Measurements from ENCODE around the gene SCMH1. TPM values are rescaled to one million over a fixed set of nuclear protein-coding genes. Genes with fewer than 3 reads are reported as not detected.

SCMH1 gene
- total RNA-seq, 1 donor from 2014 or later, result 38.0 TPM

- DNase-seq (peak; percentile 56), ATAC-seq (ENCODE audit: poor library complexity) (peak; percentile 31)
- intact Hi-C loops (cut with DNase I), result no loop called here
These were observed 220.4 kb downstream of the SCMH1 start, which contains the start of gene SLFNL1 for GRCh38 chr1:41021526-41022308. SLFNL1 (minus strand) TSS chr1:41021725; CDS start chr1:41020660, 1,065 bp downstream.

- ATAC-seq (ENCODE audit: poor library complexity) (no peak), DNase-seq (no peak)
- intact Hi-C loops (cut with DNase I), result no loop called here
These were observed 221.5 kb downstream of the SCMH1 start for GRCh38 chr1:41020654-41021053.

GRCh38 chr1:41020109-41020576 lies 222.0 kb downstream of the SCMH1 start:
- no peak for ATAC-seq (ENCODE audit: poor library complexity)
- no peak for DNase-seq
- intact Hi-C loops (cut with DNase I), result no loop called here

- no peak for ATAC-seq (ENCODE audit: poor library complexity)
These were observed 222.8 kb downstream of the SCMH1 start for GRCh38 chr1:41019353-41019745.

GRCh38 chr1:41018018-41018410 lies 224.1 kb downstream of the SCMH1 start:
- no peak for DNase-seq
- no peak for ATAC-seq (ENCODE audit: poor library complexity)
- intact Hi-C loops (cut with DNase I), result no loop called here

More at GRCh38 chr1:41019353-41019745, 222.8 kb downstream of the SCMH1 start:
- intact Hi-C loops (cut with DNase I), result no loop called here
- DNase-seq, result no peak

GRCh38 chr1:41017141-41018017 lies 224.7 kb downstream of the SCMH1 start:
- no peak for ATAC-seq (ENCODE audit: poor library complexity)
- intact Hi-C loops (cut with DNase I), result no loop called here
- DNase-seq, result no peak

GRCh38 chr1:41015897-41016470 lies 226.1 kb downstream of the SCMH1 start:
- intact Hi-C loops (cut with DNase I), result no loop called here
- DNase-seq, result no peak
- ATAC-seq (ENCODE audit: poor library complexity), result no peak

- ATAC-seq (ENCODE audit: poor library complexity), result no peak
- intact Hi-C loops (cut with DNase I), result no loop called here
- no peak for DNase-seq
These were observed 226.7 kb downstream of the SCMH1 start for GRCh38 chr1:41015281-41015896.

- no peak for ATAC-seq (ENCODE audit: poor library complexity)
- intact Hi-C loops (cut with DNase I), result no loop called here
- DNase-seq, result no peak
These were observed 227.2 kb downstream of the SCMH1 start for GRCh38 chr1:41014871-41015270.

- ATAC-seq (ENCODE audit: poor library complexity) (peak; percentile 42), DNase-seq (no peak)
These were observed 228.3 kb downstream of the SCMH1 start for GRCh38 chr1:41013796-41014195.

GRCh38 chr1:41013024-41013423 lies 229.1 kb downstream of the SCMH1 start:
- no peak for DNase-seq
- intact Hi-C loops (cut with DNase I), result no loop called here
- ATAC-seq (ENCODE audit: poor library complexity), result no peak

More at GRCh38 chr1:41013796-41014195, 228.3 kb downstream of the SCMH1 start:
- intact Hi-C loops (cut with DNase I), result no loop called here

GRCh38 chr1:41010345-41010744 lies 231.8 kb downstream of the SCMH1 start:
- intact Hi-C loops (cut with DNase I), result no loop called here
- DNase-seq (no peak), ATAC-seq (ENCODE audit: poor library complexity) (no peak)

- ATAC-seq (ENCODE audit: poor library complexity) (no peak), DNase-seq (no peak)
- intact Hi-C loops (cut with DNase I), result no loop called here
These were observed 232.6 kb downstream of the SCMH1 start for GRCh38 chr1:41009466-41009865.

GRCh38 chr1:41006942-41007865 lies 234.9 kb downstream of the SCMH1 start:
- no peak for ATAC-seq (ENCODE audit: poor library complexity)
- intact Hi-C loops (cut with DNase I), result no loop called here
- DNase-seq, result no peak

GRCh38 chr1:41005876-41006275 lies 236.2 kb downstream of the SCMH1 start:
- intact Hi-C loops (cut with DNase I), result no loop called here
- DNase-seq (no peak), ATAC-seq (ENCODE audit: poor library complexity) (no peak)

- peak; percentile 94 for DNase-seq
- peak; percentile 98 for ATAC-seq (ENCODE audit: poor library complexity)
- intact Hi-C loops (cut with DNase I), result no loop called here
These were observed 238.4 kb downstream of the SCMH1 start for GRCh38 chr1:41003640-41004220.

GRCh38 chr1:41003127-41003639 lies 238.9 kb downstream of the SCMH1 start:
- intact Hi-C loops (cut with DNase I), result no loop called here
- ATAC-seq (ENCODE audit: poor library complexity) (no peak), DNase-seq (no peak)
